ENCODE data around the gene DNAJC15. TPM values are rescaled to one million over a fixed set of nuclear protein-coding genes. Genes with fewer than 3 reads are reported as not detected.

DNAJC15 gene
- total RNA-seq: 15.3 and 17.6 TPM in 2 replicates

GRCh38 chr13:43023289-43023963 lies at the start of gene DNAJC15:
Gene DNAJC15 (plus strand): TSS chr13:43023586. CDS start chr13:43023627, 41 bp downstream.

GRCh38 chr13:42991898-42992763 lies 31.3 kb upstream of the DNAJC15 start, which contains the start of gene EPSTI1:
Gene EPSTI1 (minus strand): TSS chr13:42992241. CDS start chr13:42992165, 76 bp downstream.

Other genes with a start within 250 kb of the DNAJC15 start
- not detected in 2 replicates for gene FAM216B, start 242.0 kb upstream of the DNAJC15 start, total RNA-seq
- 0.98 and 1.1 TPM in 2 replicates for gene EPSTI1, start 31.3 kb upstream of the DNAJC15 start, total RNA-seq

All from airway epithelial cell (primary cell).